ENCODE results near the gene ST8SIA1.
"Not testable (repeated sequence)": the region's sequence is repeated elsewhere in the genome, so short reads cannot be mapped to it uniquely, and the experiment has no call there.

Gene ST8SIA1

DNA sequence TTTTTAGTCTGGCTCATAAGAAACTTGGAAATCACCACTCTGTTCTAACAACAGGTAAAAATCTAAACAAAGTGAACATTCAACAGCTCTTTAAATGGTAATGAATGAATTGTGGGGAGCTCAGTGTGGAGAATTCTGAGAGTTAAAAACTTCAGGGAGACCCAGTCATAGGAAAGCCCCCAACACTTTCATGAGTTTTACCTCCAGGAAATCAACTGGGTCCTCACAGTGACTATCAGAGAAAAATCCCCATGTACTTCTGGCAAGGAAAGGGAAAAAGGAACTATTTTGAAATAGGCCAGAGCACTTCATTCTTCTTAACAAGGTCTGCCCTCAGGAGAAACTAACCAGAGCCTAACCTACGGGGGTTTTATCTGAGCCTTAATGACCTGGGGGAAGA is 153.8 kb downstream of the ST8SIA1 start:
- no peak for DNase-seq
- TF ChIP-seq POLR2A (IDR thresholded peaks at IDR 0.05; ENCODE audit: low read length): no peak
- TF ChIP-seq GATA1 (IDR thresholded peaks at IDR 0.05; ENCODE audit: low read depth, low read length): no peak

DNA sequence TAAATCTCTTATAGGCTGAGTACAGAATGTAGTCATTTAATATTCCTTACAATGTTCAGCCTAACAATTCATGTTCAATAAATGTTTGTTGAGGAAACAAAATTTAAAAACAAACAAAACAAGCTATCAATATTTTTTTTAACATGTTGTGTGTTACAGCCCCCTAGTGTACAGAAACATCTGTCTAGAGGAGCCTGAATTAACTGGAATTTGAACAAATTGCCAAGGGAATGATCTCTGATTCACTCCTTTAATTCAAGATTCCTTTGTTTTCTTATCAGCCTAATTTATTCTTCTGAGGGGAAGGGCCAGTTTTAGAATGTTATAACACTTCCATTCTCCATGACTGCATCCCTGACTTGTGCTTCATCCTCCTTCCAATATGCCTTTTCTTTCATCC is 161.3 kb downstream of the ST8SIA1 start:
- TF ChIP-seq GATA1 (IDR thresholded peaks at IDR 0.05; ENCODE audit: low read depth, low read length) (no peak), POLR2A (IDR thresholded peaks at IDR 0.05; ENCODE audit: low read length) (no peak)
- no peak for DNase-seq

DNA sequence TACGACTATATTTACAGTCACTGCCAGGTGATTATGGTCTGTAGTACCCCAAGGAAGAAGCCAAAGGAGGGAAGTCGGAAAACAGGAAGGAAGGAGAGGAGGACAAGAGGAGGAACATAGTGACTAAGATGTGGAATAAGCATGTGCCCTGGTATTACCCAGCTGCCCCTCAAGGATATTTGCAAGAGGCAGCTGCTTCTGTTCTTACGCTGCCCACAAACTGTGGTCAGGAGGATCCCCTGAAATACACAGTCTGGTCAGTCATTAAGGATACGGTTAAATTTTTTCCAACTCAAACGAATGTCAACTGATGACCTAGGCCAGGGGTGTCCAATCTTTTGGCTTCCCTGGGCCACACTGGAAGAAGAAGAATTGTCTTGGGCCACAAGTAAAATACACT is 162.0 kb downstream of the ST8SIA1 start:
- DNase-seq: no peak
- TF ChIP-seq POLR2A (IDR thresholded peaks at IDR 0.05; ENCODE audit: low read length) (no peak), GATA1 (IDR thresholded peaks at IDR 0.05; ENCODE audit: low read depth, low read length) (no peak)

GRCh38 chr12:22169376-22169775 is 165.1 kb downstream of the ST8SIA1 start:
- DNase-seq: no peak
- TF ChIP-seq POLR2A (IDR thresholded peaks at IDR 0.05; ENCODE audit: low read length): no peak
- TF ChIP-seq GATA1 (IDR thresholded peaks at IDR 0.05; ENCODE audit: low read depth, low read length): no peak

DNA sequence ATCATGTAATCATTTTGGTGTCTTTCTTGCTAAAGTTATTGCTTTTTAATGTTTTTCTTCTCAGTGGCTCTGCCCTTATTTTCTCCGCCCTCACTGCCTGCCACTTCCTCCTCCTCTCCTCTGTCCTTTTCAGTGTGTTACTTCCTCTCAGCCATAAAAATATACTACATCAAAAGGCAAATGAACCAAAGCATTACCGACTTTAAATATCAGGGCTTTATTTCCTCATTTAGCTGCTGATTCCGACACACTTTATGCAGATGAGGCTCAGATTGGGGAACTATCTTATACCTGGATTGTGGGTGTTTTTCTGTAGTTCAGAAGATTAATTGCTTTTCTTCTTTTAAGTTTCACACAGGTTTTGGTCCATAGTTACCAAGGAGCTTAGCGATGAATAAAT is 170.4 kb downstream of the ST8SIA1 start:
- no peak for TF ChIP-seq GATA1 (IDR thresholded peaks at IDR 0.05; ENCODE audit: low read depth, low read length)
- TF ChIP-seq POLR2A (IDR thresholded peaks at IDR 0.05; ENCODE audit: low read length): no peak
- DNase-seq: no peak

GRCh38 chr12:22163594-22163993 is 170.9 kb downstream of the ST8SIA1 start:
- TF ChIP-seq GATA1 (IDR thresholded peaks at IDR 0.05; ENCODE audit: low read depth, low read length): no peak
- no peak for TF ChIP-seq POLR2A (IDR thresholded peaks at IDR 0.05; ENCODE audit: low read length)
- no peak for DNase-seq

DNA sequence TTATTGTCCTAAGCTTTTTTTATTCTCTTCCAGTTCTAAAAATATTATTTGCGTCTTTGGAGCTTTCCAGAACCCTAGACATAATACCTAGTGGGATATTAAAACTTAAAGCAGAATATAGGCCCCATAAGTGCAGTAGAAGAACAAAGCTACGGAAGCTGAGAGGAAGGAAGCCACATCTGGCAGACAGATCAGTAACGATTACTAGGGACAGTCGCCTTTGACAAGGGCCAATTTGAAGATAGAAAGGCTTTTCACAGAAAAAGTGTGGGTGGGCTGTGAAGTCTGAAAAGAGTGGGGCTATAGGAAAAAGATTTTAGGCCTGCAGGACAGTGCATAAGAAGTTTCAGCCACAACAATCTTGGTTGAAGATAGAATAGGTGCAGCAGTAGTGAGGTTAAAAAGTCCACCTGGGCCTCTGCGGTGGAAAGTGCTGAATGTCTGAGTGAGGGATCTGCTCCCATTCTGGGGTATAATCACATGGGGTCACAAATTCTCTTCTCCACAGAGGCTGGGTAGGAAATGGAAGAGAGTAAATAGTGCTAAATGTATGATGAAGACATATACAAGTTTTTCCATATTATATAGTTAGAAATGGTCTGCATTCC is 174.0 kb downstream of the ST8SIA1 start:
- no peak for TF ChIP-seq POLR2A (IDR thresholded peaks at IDR 0.05; ENCODE audit: low read length)
- TF ChIP-seq GATA1 (IDR thresholded peaks at IDR 0.05; ENCODE audit: low read depth, low read length): no peak
- no peak for DNase-seq

DNA sequence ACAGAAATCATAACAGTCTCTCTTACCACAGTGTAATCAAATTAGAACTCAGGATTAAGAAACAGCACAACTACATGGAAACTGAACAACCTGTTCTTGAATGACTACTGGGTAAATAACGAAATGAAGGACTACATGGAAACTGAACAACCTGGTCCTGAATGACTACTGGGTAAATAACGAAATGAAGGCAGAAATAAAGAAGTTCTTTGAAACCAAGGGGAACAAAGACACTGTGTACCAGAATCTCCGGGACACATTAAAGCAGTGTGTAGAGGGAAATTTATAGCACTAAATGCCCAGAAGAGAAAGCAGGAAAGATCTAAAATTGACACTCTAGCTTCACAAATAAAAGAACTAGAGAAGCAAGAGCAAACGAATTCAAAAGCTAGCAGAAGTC is 185.2 kb downstream of the ST8SIA1 start:
- not testable (repeated sequence) for DNase-seq

- not testable (repeated sequence) for DNase-seq
These were observed 187.8 kb downstream of the ST8SIA1 start for GRCh38 chr12:22146686-22147085.

Data from erythroblast (primary cell).